ENCODE measurements around the gene HEATR5A.

HEATR5A gene

DNA sequence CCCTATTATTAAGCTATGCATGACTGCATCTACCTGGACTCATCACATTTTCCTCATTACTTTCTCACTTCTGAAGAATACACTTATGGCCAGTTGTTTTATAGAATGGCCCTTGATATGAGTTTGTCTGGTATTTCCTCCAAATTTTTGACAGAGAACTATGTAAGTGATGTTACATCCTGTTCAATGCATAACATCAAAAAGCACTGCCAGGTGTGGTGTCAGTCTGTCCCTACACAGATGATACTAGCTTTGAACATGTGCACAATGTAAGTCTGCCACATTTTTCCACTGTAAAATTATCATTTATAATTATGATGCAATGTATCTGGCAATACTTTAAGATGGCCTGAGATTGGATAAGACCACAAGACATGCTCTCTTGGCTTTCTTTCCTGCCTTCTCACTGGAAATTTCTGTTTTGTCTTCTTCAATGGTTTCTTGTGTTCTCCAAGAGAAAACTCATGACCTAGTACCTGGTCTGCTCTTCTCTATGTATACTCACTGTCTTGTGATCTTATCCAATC, 28.3 kb downstream of the HEATR5A start:
- Histone ChIP-seq H3K27me3 (ENCODE audit: insufficient read depth, low read length, poor library complexity) (no peaks in the 10 kb centered on the region), H3K79me2 (ENCODE audit: control insufficient read depth, insufficient read depth, low read length) (no peaks in the 10 kb centered on the region), H3K36me3 (ENCODE audit: control insufficient read depth, insufficient read depth, low read length) (no peaks in the 10 kb centered on the region)

DNA sequence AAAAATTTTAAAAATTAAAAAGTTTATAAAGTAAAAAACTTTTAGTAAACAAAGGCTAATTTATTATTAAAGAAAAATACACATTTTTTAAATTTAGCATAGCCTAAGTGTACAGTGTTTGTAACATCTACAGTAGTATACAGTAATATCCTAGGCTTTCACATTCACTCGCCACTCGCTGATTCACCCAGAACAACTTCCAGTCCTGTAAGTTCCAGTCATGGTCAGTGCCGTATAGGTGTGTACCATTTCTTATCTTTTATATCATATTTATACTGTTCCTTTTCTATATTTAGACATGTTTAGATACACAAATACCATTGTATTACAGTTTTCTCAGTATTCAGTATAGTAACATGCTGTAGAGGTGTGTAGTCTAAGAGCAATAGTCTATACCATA, 28.9 kb downstream of the HEATR5A start:
- Histone ChIP-seq H2BK5ac (ENCODE audit: low read length) (no peak overlapping the region), H3K79me2 (ENCODE audit: control insufficient read depth, insufficient read depth, low read length) (no peaks in the 10 kb centered on the region), H3K36me3 (ENCODE audit: control insufficient read depth, insufficient read depth, low read length) (no peaks in the 10 kb centered on the region), H3K4me1 (ENCODE audit: control insufficient read depth, low read depth, low read length) (no peaks in the 10 kb centered on the region), H3K27ac (ENCODE audit: low read depth, low read length) (no peak overlapping the region), H3K56ac (ENCODE audit: low read length) (no peak overlapping the region), H4K8ac (ENCODE audit: low read depth, low read length) (no peak overlapping the region), H2BK15ac (replicated peaks; ENCODE audit: low read depth) (no peak overlapping the region), H3K23ac (ENCODE audit: low read length) (no peak overlapping the region), H3K4ac (ENCODE audit: low read depth, low read length) (no peak overlapping the region), H3K4me3 (ENCODE audit: low read length) (no peak overlapping the region), H3K9ac (ENCODE audit: low read length) (no peak overlapping the region), H3K27me3 (ENCODE audit: insufficient read depth, low read length, poor library complexity) (no peaks in the 10 kb centered on the region), H2BK120ac (ENCODE audit: low read depth, low read length) (no peak overlapping the region), H3K79me1 (ENCODE audit: low read length) (no peaks in the 10 kb centered on the region), H3K4me2 (ENCODE audit: low read length) (no peak overlapping the region), H3K18ac (ENCODE audit: low read length) (no peak overlapping the region), H4K5ac (ENCODE audit: low read length) (no peak overlapping the region), H2AK5ac (ENCODE audit: low read length) (no peak overlapping the region)
- no peak for DNase-seq
- WGBS (ENCODE audit: extremely low coverage, insufficient coverage, low lambda C conversion rate) = no CpG with 5 or more reads among the region's 3 CpGs

More for the DNA sequence above, 28.3 kb downstream of the HEATR5A start:
- Histone ChIP-seq H3K4me3 (ENCODE audit: low read length) (no peak overlapping the region), H3K4me1 (ENCODE audit: control insufficient read depth, low read depth, low read length) (no peaks in the 10 kb centered on the region), H2BK15ac (replicated peaks; ENCODE audit: low read depth) (no peak overlapping the region), H3K9ac (ENCODE audit: low read length) (no peak overlapping the region), H3K23ac (ENCODE audit: low read length) (no peak overlapping the region), H3K56ac (ENCODE audit: low read length) (no peak overlapping the region), H3K4me2 (ENCODE audit: low read length) (no peak overlapping the region), H3K18ac (ENCODE audit: low read length) (no peak overlapping the region), H2BK120ac (ENCODE audit: low read depth, low read length) (no peak overlapping the region), H3K4ac (ENCODE audit: low read depth, low read length) (no peak overlapping the region), H2AK5ac (ENCODE audit: low read length) (no peak overlapping the region), H3K27ac (ENCODE audit: low read depth, low read length) (no peak overlapping the region), H3K79me1 (ENCODE audit: low read length) (no peaks in the 10 kb centered on the region), H4K5ac (ENCODE audit: low read length) (no peak overlapping the region), H4K8ac (ENCODE audit: low read depth, low read length) (no peak overlapping the region), H2BK5ac (ENCODE audit: low read length) (no peak overlapping the region)
- DNase-seq = no peak

DNA sequence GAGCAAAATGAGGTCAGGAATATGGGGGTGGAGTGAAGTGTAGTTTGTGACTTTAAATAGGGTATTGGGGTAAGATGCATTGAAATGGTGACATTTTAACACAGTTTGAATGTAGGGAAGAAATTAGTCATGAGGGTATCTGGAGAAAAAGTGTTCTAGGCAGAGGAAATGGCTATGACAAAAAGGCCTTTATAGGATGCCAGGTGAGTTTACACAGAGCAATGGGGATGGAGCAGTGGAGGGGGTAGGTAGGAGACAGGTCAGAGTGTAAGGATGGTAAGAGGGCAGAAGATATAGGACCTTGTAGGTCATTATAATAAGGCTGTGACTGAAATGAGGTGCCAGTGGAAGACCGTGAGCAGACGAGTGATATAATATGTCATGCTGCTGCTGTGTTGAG, 30.4 kb downstream of the HEATR5A start:
- no CpG with 5 or more reads among the region's 2 CpGs for WGBS (ENCODE audit: extremely low coverage, insufficient coverage, low lambda C conversion rate)
- Histone ChIP-seq H2BK15ac (replicated peaks; ENCODE audit: low read depth) (no peak overlapping the region), H3K23ac (ENCODE audit: low read length) (no peak overlapping the region), H2BK5ac (ENCODE audit: low read length) (no peak overlapping the region), H3K36me3 (ENCODE audit: control insufficient read depth, insufficient read depth, low read length) (no peaks in the 10 kb centered on the region), H2BK120ac (ENCODE audit: low read depth, low read length) (no peak overlapping the region), H3K79me1 (ENCODE audit: low read length) (no peaks in the 10 kb centered on the region), H3K27ac (ENCODE audit: low read depth, low read length) (no peak overlapping the region), H3K4me3 (ENCODE audit: low read length) (no peak overlapping the region), H3K79me2 (ENCODE audit: control insufficient read depth, insufficient read depth, low read length) (no peaks in the 10 kb centered on the region), H3K9ac (ENCODE audit: low read length) (no peak overlapping the region), H3K56ac (ENCODE audit: low read length) (no peak overlapping the region), H3K27me3 (ENCODE audit: insufficient read depth, low read length, poor library complexity) (no peaks in the 10 kb centered on the region), H3K4me1 (ENCODE audit: control insufficient read depth, low read depth, low read length) (no peaks in the 10 kb centered on the region), H4K8ac (ENCODE audit: low read depth, low read length) (no peak overlapping the region), H2AK5ac (ENCODE audit: low read length) (no peak overlapping the region), H3K18ac (ENCODE audit: low read length) (no peak overlapping the region), H3K4ac (ENCODE audit: low read depth, low read length) (no peak overlapping the region), H4K5ac (ENCODE audit: low read length) (no peak overlapping the region), H3K4me2 (ENCODE audit: low read length) (no peak overlapping the region)
- no peak for DNase-seq

DNA sequence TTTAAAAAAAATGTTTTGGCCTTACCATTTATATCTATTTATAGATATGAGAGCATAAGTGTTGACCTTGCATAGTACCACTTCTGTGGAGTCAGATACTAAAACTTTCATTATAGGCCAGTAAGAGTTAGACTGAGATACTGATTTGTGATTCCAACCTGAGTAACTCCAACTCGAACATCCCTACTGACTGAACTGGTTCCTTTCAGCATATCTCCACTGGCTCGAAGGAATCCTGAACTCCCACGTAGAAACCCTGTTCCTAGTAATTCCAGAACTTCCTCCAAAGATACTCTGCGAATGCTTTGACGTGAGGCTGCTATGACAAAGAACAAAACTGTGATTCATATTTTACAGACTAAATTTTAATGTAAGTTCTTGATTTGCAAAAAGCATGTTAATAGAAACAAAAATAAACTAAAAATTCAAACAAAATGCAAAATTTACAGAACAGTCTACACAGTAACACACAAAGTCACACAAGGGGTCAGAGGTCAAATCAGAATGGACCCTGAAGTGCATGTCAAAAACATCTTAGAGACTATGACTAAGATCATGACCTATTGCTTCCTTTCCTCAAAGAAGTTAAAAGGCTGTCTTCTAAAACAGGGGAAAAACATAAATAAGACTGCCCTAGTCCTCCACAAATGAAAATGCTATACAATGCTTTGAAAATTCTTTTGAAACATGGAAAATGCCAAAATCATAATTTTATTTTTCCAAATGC, 31.5 kb downstream of the HEATR5A start:
- H3K9ac ChIP-seq (ENCODE audit: low read length) = no peak overlapping the region
- WGBS (ENCODE audit: extremely low coverage, insufficient coverage, low lambda C conversion rate) = no CpG with 5 or more reads among the region's 5 CpGs
- DNase-seq = no peak
- no peak overlapping the region for H2BK15ac ChIP-seq (replicated peaks; ENCODE audit: low read depth)
- no peak overlapping the region for H3K4me2 ChIP-seq (ENCODE audit: low read length)
- no peak overlapping the region for H3K27ac ChIP-seq (ENCODE audit: low read depth, low read length)
- no peak overlapping the region for H3K56ac ChIP-seq (ENCODE audit: low read length)
- H3K18ac ChIP-seq (ENCODE audit: low read length) = no peak overlapping the region
- H4K5ac ChIP-seq (ENCODE audit: low read length) = no peak overlapping the region
- H2BK120ac ChIP-seq (ENCODE audit: low read depth, low read length) = no peak overlapping the region
- H3K4ac ChIP-seq (ENCODE audit: low read depth, low read length) = no peak overlapping the region
- H2AK5ac ChIP-seq (ENCODE audit: low read length) = no peak overlapping the region
- H2BK5ac ChIP-seq (ENCODE audit: low read length) = no peak overlapping the region
- no peaks in the 10 kb centered on the region for H3K79me2 ChIP-seq (ENCODE audit: control insufficient read depth, insufficient read depth, low read length)
- no peaks in the 10 kb centered on the region for H3K4me1 ChIP-seq (ENCODE audit: control insufficient read depth, low read depth, low read length)
- no peak overlapping the region for H3K4me3 ChIP-seq (ENCODE audit: low read length)
- H3K23ac ChIP-seq (ENCODE audit: low read length) = no peak overlapping the region
- H3K79me1 ChIP-seq (ENCODE audit: low read length) = no peaks in the 10 kb centered on the region
- H3K36me3 ChIP-seq (ENCODE audit: control insufficient read depth, insufficient read depth, low read length) = no peaks in the 10 kb centered on the region
- no peaks in the 10 kb centered on the region for H3K27me3 ChIP-seq (ENCODE audit: insufficient read depth, low read length, poor library complexity)
- H4K8ac ChIP-seq (ENCODE audit: low read depth, low read length) = no peak overlapping the region

DNA sequence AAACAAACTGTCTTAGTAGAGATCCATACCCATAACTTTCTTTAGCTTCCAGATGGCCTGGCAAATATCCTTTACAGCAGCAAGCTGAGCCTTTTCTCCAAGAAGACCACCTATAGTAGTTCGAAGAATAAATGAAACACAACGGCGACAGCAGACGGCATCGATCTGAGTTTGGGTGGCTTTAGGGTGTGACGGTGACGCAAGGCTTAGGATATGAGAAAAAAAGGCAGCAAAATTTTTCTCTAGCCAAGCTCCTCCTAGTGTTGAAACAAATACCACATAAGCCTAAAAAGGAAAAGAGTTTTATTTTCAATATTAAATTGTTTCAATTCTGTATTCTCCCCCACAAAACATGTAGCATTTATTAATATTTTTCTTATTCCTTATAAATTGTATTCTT, 33.3 kb downstream of the HEATR5A start:
- no CpG with 5 or more reads among the region's 7 CpGs for WGBS (ENCODE audit: extremely low coverage, insufficient coverage, low lambda C conversion rate)
- H3K36me3 ChIP-seq (ENCODE audit: control insufficient read depth, insufficient read depth, low read length) = peaks cover 2% of the 10 kb centered on the region

DNA sequence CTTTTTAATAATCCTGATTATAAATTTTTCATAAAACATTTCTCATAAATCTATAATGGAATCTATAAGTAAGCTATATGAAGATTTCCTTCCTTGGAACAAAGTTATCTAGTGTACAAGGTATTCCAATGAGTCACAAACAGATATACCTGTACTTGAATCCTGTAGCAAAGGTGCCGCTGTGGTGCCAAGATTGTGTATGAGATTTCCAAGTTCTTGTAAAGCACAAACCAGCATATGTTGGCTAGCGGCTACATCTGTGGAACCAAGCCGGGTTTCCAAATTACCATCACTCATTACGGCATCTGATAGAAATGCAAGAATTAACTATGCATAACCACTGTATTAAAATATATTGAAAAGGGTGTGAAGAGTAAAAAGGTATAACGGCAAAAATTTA, 34.1 kb downstream of the HEATR5A start:
- Histone ChIP-seq H2BK5ac (ENCODE audit: low read length) (no peak overlapping the region), H4K8ac (ENCODE audit: low read depth, low read length) (no peak overlapping the region), H3K27ac (ENCODE audit: low read depth, low read length) (no peak overlapping the region), H3K23ac (ENCODE audit: low read length) (no peak overlapping the region), H4K5ac (ENCODE audit: low read length) (no peak overlapping the region), H3K9ac (ENCODE audit: low read length) (no peak overlapping the region), H3K4me1 (ENCODE audit: control insufficient read depth, low read depth, low read length) (no peaks in the 10 kb centered on the region), H3K27me3 (ENCODE audit: insufficient read depth, low read length, poor library complexity) (no peaks in the 10 kb centered on the region), H3K4me2 (ENCODE audit: low read length) (no peak overlapping the region), H3K79me1 (ENCODE audit: low read length) (no peaks in the 10 kb centered on the region), H3K4me3 (ENCODE audit: low read length) (no peak overlapping the region), H3K36me3 (ENCODE audit: control insufficient read depth, insufficient read depth, low read length) (peaks cover 2% of the 10 kb centered on the region), H2BK15ac (replicated peaks; ENCODE audit: low read depth) (no peak overlapping the region), H2BK120ac (ENCODE audit: low read depth, low read length) (no peak overlapping the region), H3K18ac (ENCODE audit: low read length) (no peak overlapping the region), H3K79me2 (ENCODE audit: control insufficient read depth, insufficient read depth, low read length) (no peaks in the 10 kb centered on the region), H3K4ac (ENCODE audit: low read depth, low read length) (no peak overlapping the region), H2AK5ac (ENCODE audit: low read length) (no peak overlapping the region), H3K56ac (ENCODE audit: low read length) (no peak overlapping the region)
- no peak for DNase-seq
- no CpG with 5 or more reads among the region's 5 CpGs for WGBS (ENCODE audit: extremely low coverage, insufficient coverage, low lambda C conversion rate)

More for the DNA sequence above, 33.3 kb downstream of the HEATR5A start:
- Histone ChIP-seq H2BK120ac (ENCODE audit: low read depth, low read length) (no peak overlapping the region), H4K8ac (ENCODE audit: low read depth, low read length) (no peak overlapping the region), H3K79me2 (ENCODE audit: control insufficient read depth, insufficient read depth, low read length) (no peaks in the 10 kb centered on the region), H3K4me1 (ENCODE audit: control insufficient read depth, low read depth, low read length) (no peaks in the 10 kb centered on the region), H3K27ac (ENCODE audit: low read depth, low read length) (no peak overlapping the region), H3K4me3 (ENCODE audit: low read length) (no peak overlapping the region), H3K9ac (ENCODE audit: low read length) (no peak overlapping the region), H3K27me3 (ENCODE audit: insufficient read depth, low read length, poor library complexity) (no peaks in the 10 kb centered on the region), H3K79me1 (ENCODE audit: low read length) (no peaks in the 10 kb centered on the region), H3K18ac (ENCODE audit: low read length) (no peak overlapping the region), H2BK5ac (ENCODE audit: low read length) (no peak overlapping the region), H3K4ac (ENCODE audit: low read depth, low read length) (no peak overlapping the region), H3K56ac (ENCODE audit: low read length) (no peak overlapping the region), H3K4me2 (ENCODE audit: low read length) (no peak overlapping the region), H3K23ac (ENCODE audit: low read length) (no peak overlapping the region), H2AK5ac (ENCODE audit: low read length) (no peak overlapping the region), H4K5ac (ENCODE audit: low read length) (no peak overlapping the region), H2BK15ac (replicated peaks; ENCODE audit: low read depth) (no peak overlapping the region)
- no peak for DNase-seq

Measured in mesendoderm (in vitro differentiated cells).